SK-N-SH treated with all-trans-retinoic acid at 6 μM for 48 hours (cell line): Measurements from ENCODE around the gene PRKG1.

ENCODE experiments used
- ARNTL ChIP-seq: fragments of 450-650 bp; formaldehyde crosslinking; IDR thresholded peaks from 2 replicates; pipeline ENCODE4 v1.5.0; 2020; ENCODE audit warnings: low read depth, mild to moderate bottlenecking, moderate library complexity, borderline replicate concordance
- BACH2 ChIP-seq: fragments of 250-450 bp; sonication (Bioruptor Pico); IDR thresholded peaks from 2 replicates; pipeline ENCODE4 v1.9.0; 2021; ENCODE audit warnings: mild to moderate bottlenecking, borderline replicate concordance
- CSRNP3 ChIP-seq: fragments of 250-450 bp; sonication (Bioruptor Pico); IDR thresholded peaks from 2 replicates; pipeline ENCODE4 v1.5.1; 2021; ENCODE audit warnings: mild to moderate bottlenecking, moderate library complexity
- GLIS3 ChIP-seq: fragments of 250-450 bp; sonication (Bioruptor Pico); IDR thresholded peaks from 2 replicates; pipeline ENCODE4 v1.5.0; 2020; ENCODE audit warnings: mild to moderate bottlenecking, moderate library complexity
- RARB ChIP-seq: fragments of 250-450 bp; sonication (Bioruptor Pico); IDR thresholded peaks from 2 replicates; pipeline ENCODE4 v1.8.0; 2021; ENCODE audit warnings: mild to moderate bottlenecking, moderate library complexity
- ZNF70 ChIP-seq: fragments of 450-650 bp; formaldehyde crosslinking; IDR thresholded peaks from 2 replicates; pipeline ENCODE4 v1.5.0; 2020; ENCODE audit warnings: mild to moderate bottlenecking, moderate library complexity
- TF ChIP-seq, protein P1 (sequence below): fragments of 250-450 bp; sonication (Bioruptor Pico); IDR thresholded peaks from 2 replicates; pipeline ENCODE4 v1.5.1; 2020; ENCODE audit warnings: low read depth, mild to moderate bottlenecking, moderate library complexity

DNA sequence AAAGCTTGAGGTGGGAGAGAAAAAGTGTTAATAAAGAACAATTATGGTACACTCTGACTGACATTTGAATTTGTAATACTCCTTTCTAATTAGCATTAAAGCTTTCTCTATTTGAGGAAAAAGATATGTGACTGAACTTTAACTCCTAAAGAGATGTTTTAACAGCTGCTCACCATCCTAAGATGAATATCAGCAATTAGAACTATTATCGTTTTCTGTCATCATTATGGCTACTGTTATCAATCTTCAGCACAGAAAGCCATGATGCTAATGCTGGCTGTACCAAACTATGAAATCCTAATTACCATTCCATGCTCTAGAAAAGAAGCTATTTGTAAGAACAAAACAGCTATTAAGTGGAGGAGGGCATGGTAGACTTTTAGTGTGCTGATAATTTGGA is 853.9 kb downstream of the PRKG1 start:
- TF ChIP-seq BACH2 (CRISPR knock-in tag) (no peak), RARB (CRISPR knock-in tag) (no peak), GLIS3 (CRISPR knock-in tag) (no peak), ARNTL (CRISPR knock-in tag) (no peak), ZNF70 (CRISPR knock-in tag) (no peak), CSRNP3 (no peak)
- TF ChIP-seq, protein P1, sequence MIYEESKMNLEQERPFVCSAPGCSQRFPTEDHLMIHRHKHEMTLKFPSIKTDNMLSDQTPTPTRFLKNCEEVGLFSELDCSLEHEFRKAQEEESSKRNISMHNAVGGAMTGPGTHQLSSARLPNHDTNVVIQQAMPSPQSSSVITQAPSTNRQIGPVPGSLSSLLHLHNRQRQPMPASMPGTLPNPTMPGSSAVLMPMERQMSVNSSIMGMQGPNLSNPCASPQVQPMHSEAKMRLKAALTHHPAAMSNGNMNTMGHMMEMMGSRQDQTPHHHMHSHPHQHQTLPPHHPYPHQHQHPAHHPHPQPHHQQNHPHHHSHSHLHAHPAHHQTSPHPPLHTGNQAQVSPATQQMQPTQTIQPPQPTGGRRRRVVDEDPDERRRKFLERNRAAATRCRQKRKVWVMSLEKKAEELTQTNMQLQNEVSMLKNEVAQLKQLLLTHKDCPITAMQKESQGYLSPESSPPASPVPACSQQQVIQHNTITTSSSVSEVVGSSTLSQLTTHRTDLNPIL (CRISPR knock-in tag) = no peak
